Gastroesophageal sphincter (tissue), 2 donors: ENCODE measurements around the gene MSANTD2.

Experiments
- EP300 ChIP-seq: sonication (generic); formaldehyde crosslinking; IDR thresholded peaks from one replicate; pipeline ENCODE4 v1.6.1; 2017; ENCODE audit warnings: antibody characterized with exemption, mild to moderate bottlenecking
- POLR2A ChIP-seq, 2 donors: fragments of 450-650 bp; IDR thresholded peaks; one replicate each; pipeline ENCODE4 v1.6.1; 2017; ENCODE audit warnings: antibody characterized with exemption in 2 of 2, mild to moderate bottlenecking in 2 of 2, moderate library complexity in 1 of 2

- TF ChIP-seq POLR2A (IDR thresholded peaks at IDR 0.05) (no peak), EP300 (no peak)
Observed at GRCh38 chr11:124796312-124796711, 3.9 kb downstream of the MSANTD2 start.
